GM19043 (cell line): ENCODE measurements around the gene CLMN.

Source experiments
- ATAC-seq: cut with Tn5 transposase; IDR thresholded peaks from one replicate; pipeline ENCODE4 v1.9.1; 2021; ENCODE audit warnings: low read depth; ENCODE audit not compliant: unreplicated experiment

The CLMN gene

DNA sequence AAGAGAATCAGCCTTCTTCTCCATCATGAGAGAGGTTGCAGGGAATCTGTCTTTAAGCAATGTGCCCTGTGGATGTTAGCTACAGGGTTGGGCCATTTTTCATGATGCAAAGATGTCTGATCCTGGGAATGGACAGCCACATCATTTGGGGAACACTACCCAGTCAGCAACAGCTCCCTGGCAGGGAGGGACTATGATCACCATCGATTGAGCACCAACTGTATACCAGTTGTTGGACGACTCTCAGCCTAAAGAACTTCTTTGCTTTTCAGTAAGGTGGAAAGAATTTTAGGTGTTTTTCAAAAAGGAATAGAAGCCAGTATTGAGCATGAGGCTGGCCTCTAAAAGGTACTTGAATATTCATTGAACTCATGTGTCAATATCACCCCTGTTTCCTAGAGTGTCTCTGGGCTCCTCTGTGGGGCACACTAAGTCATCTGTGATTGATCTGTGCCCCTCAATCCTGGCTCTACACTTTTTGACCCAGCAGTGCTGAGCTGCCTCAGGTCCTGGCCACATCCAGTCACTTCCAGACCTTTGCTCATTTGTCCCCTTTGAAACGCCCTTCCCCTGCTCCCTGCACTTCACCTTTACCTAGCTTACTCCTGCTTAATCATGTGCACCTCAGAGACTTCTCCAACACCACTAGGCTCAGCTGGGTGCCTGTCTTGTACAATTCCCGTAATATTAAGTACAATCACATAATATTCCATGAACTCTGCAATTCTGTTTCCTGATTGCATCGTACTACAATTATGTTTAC is 2.2 kb upstream of the CLMN start:
- ATAC-seq = no peak

- no peak for ATAC-seq
Measured at GRCh38 chr14:95320955-95321600, 1.4 kb upstream of the CLMN start.

- ATAC-seq = no peak
Measured at GRCh38 chr14:95320078-95320895, 579 bp upstream of the CLMN start.

GRCh38 chr14:95318399-95319311 is 1.1 kb downstream of the CLMN start:
- no peak for ATAC-seq

DNA sequence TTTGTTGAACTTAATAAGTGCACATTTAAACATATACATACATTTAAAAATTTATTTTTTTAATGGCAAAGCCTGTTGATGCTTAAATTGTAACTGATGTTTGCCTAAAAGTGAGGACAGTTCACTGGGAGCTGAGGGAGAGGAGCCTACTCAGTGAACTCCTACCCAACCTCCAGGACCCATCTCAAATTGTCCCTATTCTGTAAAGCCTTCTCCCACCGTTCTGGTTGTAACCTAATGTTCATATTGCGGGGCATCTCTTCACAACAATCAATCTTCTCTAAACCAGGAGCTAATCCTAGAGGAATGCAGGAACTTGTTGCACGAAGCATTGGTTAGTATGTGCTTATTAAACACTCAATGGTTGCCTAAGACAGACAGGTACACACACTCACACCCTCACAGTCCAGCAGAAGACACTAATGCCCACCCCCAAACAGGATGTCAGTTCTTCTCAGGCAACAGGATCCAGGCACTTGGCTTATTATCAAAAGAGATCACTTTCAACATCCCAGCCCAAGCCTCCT is 1.8 kb downstream of the CLMN start:
- no peak for ATAC-seq

DNA sequence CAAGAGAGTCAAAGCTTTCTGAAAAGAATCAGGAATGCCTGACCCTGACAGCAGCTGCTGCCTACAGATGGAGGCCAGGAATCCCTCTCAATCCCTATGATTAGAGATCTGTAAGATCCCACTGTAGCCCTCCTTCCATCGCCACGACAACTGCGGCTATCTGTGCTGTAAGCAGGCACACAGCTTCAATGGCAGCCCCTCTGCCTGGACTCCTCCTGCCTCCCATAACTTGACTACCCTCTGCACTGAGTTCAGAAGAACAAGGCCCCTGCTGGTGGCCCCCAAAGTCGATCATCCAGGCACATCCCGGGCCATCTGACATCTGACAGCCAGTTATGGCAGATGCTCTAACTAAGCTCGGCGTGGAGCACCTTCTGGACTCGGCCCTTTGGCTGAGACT is 2.9 kb downstream of the CLMN start:
- no peak for ATAC-seq

DNA sequence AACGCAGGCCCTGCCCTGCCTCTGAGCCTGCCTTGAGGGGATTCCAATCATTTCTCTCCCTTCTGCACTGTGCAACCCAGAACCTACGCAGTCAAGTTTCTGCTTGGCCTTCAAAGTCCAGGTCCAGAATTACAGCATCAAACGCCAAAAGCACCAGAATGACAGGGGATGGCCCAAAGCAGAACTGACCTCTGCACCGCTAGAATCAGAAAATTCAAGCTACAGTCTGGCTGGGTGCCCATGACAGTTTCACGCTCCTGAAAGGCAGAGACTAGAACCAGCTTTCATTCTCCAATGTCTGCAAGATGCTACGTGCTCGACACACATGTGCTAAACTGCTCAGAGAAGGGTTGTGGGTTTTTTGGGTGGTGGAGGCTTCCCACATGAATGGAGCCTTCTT is 4.1 kb downstream of the CLMN start:
- no peak for ATAC-seq

- ATAC-seq = no peak
Measured at GRCh38 chr14:95315156-95315555, 4.6 kb downstream of the CLMN start.

DNA sequence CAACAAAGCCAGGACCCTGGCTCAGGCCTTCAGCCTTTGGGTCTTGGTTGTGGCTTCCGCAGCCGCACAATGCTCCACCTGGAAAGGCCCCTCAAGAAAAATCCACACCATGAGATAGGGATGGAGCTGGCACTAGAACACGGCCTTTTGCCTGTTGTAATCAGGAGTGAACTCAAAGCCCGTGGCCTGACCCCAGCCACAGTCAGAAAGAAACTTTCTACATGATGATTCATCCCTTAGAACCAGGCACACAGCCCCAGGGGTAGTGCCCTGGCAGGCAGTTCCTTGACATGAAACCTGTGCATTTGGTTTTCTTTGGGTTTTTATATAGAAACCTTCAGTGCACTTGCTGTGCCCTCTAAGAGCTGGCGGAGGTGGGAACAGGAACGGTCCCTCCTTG is 5.1 kb downstream of the CLMN start:
- ATAC-seq = peak; percentile 70

- no peak for ATAC-seq
Measured at GRCh38 chr14:95313707-95314106, 6.0 kb downstream of the CLMN start.

DNA sequence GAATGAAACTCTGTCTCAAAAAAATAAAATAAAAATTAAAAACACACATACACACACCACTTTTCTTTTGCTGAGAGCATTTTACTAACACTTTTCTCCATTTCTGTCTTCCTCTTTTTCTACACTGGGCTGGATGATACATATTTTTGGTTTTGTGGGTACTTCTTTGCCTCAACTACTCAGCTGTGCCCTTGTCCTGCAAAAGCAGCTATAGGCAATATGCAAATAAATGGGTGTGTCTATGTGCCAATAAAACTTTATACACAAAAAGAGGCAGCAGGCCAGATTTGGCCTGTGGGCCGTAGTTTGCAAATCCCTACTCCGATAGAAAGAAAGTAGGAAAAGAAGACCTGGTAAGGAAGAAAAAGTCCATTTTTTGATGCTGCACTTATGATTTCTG is 6.5 kb downstream of the CLMN start:
- ATAC-seq = no peak

DNA sequence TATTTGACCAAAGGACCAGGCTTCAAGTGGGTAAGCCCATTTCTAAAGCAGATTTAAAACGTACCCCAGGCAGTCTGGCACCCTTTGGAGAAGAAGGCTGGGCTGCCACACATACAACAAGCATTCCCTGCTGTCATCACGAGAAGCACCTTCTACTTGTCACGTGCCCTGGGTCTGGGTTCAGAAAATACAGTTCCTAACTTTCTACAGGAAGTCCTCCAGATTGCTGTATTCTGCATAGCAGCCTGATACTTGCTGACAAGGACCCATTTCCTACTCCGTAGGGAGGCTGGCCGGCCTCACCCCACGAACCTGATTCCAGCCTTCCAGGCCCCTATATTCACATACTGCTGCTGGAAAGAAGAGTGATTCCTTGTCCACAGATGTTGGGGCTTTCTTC is 7.4 kb downstream of the CLMN start:
- no peak for ATAC-seq

GRCh38 chr14:95311752-95312151 is 8.0 kb downstream of the CLMN start:
- ATAC-seq = no peak

DNA sequence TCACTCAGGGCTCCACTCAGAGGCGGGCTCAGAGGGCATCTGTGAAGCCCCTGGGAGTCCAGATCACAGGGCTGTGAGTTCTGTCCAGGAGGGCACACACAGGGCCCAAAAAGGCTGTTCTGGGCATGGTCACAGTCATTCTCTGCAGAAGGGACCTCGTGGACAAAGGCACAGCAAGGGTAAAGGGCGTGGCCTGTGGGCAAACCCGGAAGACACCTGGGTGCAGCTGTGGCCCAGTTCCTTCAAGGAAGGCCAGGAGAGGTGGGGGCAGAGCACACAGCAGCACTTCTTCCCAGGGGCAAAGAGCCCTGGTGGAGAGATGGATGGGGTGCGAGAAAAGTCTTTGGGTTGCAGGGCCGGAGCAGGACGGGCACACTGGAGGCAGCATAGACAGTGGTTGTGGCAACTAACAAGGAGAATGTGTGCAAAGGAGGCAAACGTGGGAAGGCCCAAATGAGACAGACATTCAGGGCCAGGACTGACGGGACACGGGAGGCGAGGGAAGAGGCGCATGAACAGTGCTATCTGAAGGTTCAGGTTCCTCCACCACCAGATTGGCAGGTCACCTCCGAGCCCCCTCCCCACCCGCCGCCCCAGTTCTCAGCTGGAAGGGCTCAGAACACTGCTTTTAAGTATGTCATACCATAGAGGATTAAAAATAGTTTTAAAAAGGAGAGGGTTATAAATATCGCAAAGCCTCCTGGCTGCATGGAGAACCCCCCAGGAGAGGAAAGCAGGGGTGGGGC is 8.9 kb downstream of the CLMN start:
- ATAC-seq = no peak

GRCh38 chr14:95309261-95310051 is 10.3 kb downstream of the CLMN start:
- ATAC-seq = no peak

DNA sequence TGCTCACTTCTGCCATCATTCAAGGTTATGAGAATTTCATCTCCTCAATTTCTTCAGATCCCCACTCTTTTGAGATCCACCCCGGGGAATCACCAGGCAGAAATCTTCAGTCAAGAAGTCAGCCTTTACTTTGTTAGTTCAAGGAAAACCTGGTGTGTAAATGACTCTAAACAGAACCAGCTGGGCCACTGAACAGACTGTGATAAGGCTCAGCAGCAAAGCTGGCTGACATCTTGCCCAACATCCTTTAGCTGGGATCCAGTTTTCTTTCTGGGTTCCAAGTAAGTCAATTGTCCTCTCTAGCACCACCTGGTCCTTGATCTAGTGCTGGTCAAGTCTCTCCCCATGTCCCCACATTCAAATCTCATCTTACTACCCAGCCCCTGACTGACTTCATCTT is 11.6 kb downstream of the CLMN start:
- ATAC-seq = no peak

DNA sequence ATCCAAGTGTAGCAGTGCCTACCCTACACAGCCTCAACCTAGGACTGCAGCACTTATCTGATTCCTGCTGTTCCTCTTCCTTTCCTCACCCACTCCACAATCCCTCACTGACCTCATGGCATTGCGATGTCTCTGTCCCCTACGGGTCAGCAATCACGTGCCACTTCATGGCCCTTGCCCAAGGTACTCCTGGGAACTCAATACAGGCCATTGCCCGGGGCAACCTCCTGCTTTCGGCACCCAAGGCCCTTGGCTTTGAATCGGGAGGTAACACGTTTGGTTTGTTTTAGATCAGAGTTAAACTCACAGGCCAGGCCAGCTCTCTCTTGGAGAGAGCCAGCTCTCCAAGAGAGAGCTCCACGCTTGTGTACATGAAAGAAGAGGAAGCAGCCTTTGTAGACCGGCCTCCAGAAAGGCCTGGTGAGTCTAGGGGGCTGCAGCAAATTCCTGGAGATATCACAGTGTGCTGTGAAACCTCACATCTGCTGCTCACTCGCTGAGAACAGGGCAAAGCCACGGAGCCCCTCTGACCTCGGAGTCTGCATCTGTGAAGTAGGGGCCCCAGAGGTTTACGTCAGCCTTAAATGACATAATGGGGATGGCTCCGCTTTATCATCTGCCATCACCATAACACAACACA is 12.2 kb downstream of the CLMN start:
- no peak for ATAC-seq

- no peak for ATAC-seq
Measured at GRCh38 chr14:95305940-95306339, 13.8 kb downstream of the CLMN start.
